ENCODE measurements around the gene TNC. TPM values are rescaled to one million over a fixed set of nuclear protein-coding genes. Genes with fewer than 3 reads are reported as not detected.
"Not testable (repeated sequence)": the region's sequence is repeated elsewhere in the genome, so short reads cannot be mapped to it uniquely, and the experiment has no call there.

Gene TNC
- total RNA-seq, 2 experiments from 2014 or later = 0.03 TPM; not detected in 1

- Mint-ChIP-seq H3K4me1 (peaks cover 23% of the 10 kb centered on the region), H3K27ac (no peak overlapping the region), H3K27me3 (peaks cover 31% of the 10 kb centered on the region)
These were observed 26.7 kb upstream of the TNC start for GRCh38 chr9:115144706-115145105.

GRCh38 chr9:115143689-115144088, 25.7 kb upstream of the TNC start:
- ATAC-seq (ENCODE audit: low read depth) = no peak
- peaks cover 23% of the 10 kb centered on the region for H3K4me1 Mint-ChIP-seq
- no peak for DNase-seq
- H3K27me3 Mint-ChIP-seq = peaks cover 29% of the 10 kb centered on the region
- H3K27ac Mint-ChIP-seq = no peak overlapping the region
- H3K36me3 Mint-ChIP-seq = peaks cover 8% of the 10 kb centered on the region
- peaks cover 3% of the 10 kb centered on the region for H3K9me3 Mint-ChIP-seq
- H3K4me3 Mint-ChIP-seq = no peak overlapping the region
- POLR2A ChIA-PET = no interaction called here

More at GRCh38 chr9:115144706-115145105, 26.7 kb upstream of the TNC start:
- Mint-ChIP-seq H3K4me3 (peak overlapping the region; percentile 25), H3K9me3 (peaks cover 3% of the 10 kb centered on the region), H3K36me3 (peaks cover 8% of the 10 kb centered on the region)
- POLR2A ChIA-PET = no interaction called here
- DNase-seq (no peak), ATAC-seq (ENCODE audit: low read depth) (no peak)

- H3K27ac Mint-ChIP-seq = peak overlapping the region; percentile 73
- peaks cover 23% of the 10 kb centered on the region for H3K4me1 Mint-ChIP-seq
- peaks cover 6% of the 10 kb centered on the region for H3K9me3 Mint-ChIP-seq
- peak; percentile 61 for ATAC-seq (ENCODE audit: low read depth)
- DNase-seq = no peak
- POLR2A ChIA-PET = no interaction called here
- peaks cover 33% of the 10 kb centered on the region for H3K27me3 Mint-ChIP-seq
- peaks cover 8% of the 10 kb centered on the region for H3K36me3 Mint-ChIP-seq
- peak overlapping the region; percentile 58 for H3K4me3 Mint-ChIP-seq
These were observed 24.7 kb upstream of the TNC start for GRCh38 chr9:115142517-115143270.

GRCh38 chr9:115142090-115142489, 24.1 kb upstream of the TNC start:
- Mint-ChIP-seq H3K4me3 (peak overlapping the region; percentile 58), H3K9me3 (peaks cover 6% of the 10 kb centered on the region), H3K36me3 (peaks cover 8% of the 10 kb centered on the region), H3K27me3 (peaks cover 38% of the 10 kb centered on the region), H3K4me1 (peaks cover 23% of the 10 kb centered on the region), H3K27ac (peak overlapping the region; percentile 73)
- DNase-seq (no peak), ATAC-seq (ENCODE audit: low read depth) (peak; percentile 90)
- POLR2A ChIA-PET = no interaction called here

GRCh38 chr9:115141612-115142011, 23.7 kb upstream of the TNC start:
- Mint-ChIP-seq H3K27me3 (peaks cover 43% of the 10 kb centered on the region), H3K27ac (peak overlapping the region; percentile 73), H3K4me1 (peaks cover 23% of the 10 kb centered on the region), H3K4me3 (peak overlapping the region; percentile 3), H3K9me3 (peaks cover 6% of the 10 kb centered on the region), H3K36me3 (peaks cover 9% of the 10 kb centered on the region)
- ATAC-seq (ENCODE audit: low read depth) = no peak
- POLR2A ChIA-PET = no interaction called here
- no peak for DNase-seq

- peaks cover 20% of the 10 kb centered on the region for H3K4me1 Mint-ChIP-seq
- DNase-seq (no peak), ATAC-seq (ENCODE audit: low read depth) (no peak)
- H3K27me3 Mint-ChIP-seq = peaks cover 41% of the 10 kb centered on the region
- H3K36me3 Mint-ChIP-seq = peaks cover 8% of the 10 kb centered on the region
- peaks cover 6% of the 10 kb centered on the region for H3K9me3 Mint-ChIP-seq
- POLR2A ChIA-PET = no interaction called here
- H3K4me3 Mint-ChIP-seq = no peak overlapping the region
- H3K27ac Mint-ChIP-seq = no peak overlapping the region
These were observed 20.2 kb upstream of the TNC start for GRCh38 chr9:115138151-115138550.

GRCh38 chr9:115137526-115137925, 19.6 kb upstream of the TNC start:
- Mint-ChIP-seq H3K4me3 (no peak overlapping the region), H3K27me3 (peaks cover 36% of the 10 kb centered on the region), H3K9me3 (peaks cover 6% of the 10 kb centered on the region), H3K36me3 (peaks cover 8% of the 10 kb centered on the region), H3K4me1 (peaks cover 15% of the 10 kb centered on the region), H3K27ac (no peak overlapping the region)
- DNase-seq (no peak), ATAC-seq (ENCODE audit: low read depth) (no peak)
- POLR2A ChIA-PET = no interaction called here

- Mint-ChIP-seq H3K27me3 (peaks cover 40% of the 10 kb centered on the region), H3K4me1 (peaks cover under 1% of the 10 kb centered on the region), H3K9me3 (peaks cover 3% of the 10 kb centered on the region), H3K36me3 (peaks cover 3% of the 10 kb centered on the region), H3K27ac (no peak overlapping the region), H3K4me3 (no peak overlapping the region)
- ATAC-seq (ENCODE audit: low read depth) (no peak), DNase-seq (no peak)
- POLR2A ChIA-PET = no interaction called here
These were observed 18.1 kb upstream of the TNC start for GRCh38 chr9:115135821-115136778.

GRCh38 chr9:115134941-115135340, 17.0 kb upstream of the TNC start:
- DNase-seq = no peak
- no peak overlapping the region for H3K27ac Mint-ChIP-seq
- no peaks in the 10 kb centered on the region for H3K4me1 Mint-ChIP-seq
- peaks cover 3% of the 10 kb centered on the region for H3K9me3 Mint-ChIP-seq
- ATAC-seq (ENCODE audit: low read depth) = no peak
- POLR2A ChIA-PET = no interaction called here
- H3K27me3 Mint-ChIP-seq = peaks cover 32% of the 10 kb centered on the region
- peaks cover 2% of the 10 kb centered on the region for H3K36me3 Mint-ChIP-seq
- no peak overlapping the region for H3K4me3 Mint-ChIP-seq

GRCh38 chr9:115133649-115134048, 15.7 kb upstream of the TNC start:
- Mint-ChIP-seq H3K4me3 (no peak overlapping the region), H3K27ac (no peak overlapping the region), H3K27me3 (peaks cover 37% of the 10 kb centered on the region), H3K36me3 (peaks cover 2% of the 10 kb centered on the region), H3K4me1 (no peaks in the 10 kb centered on the region), H3K9me3 (peaks cover 4% of the 10 kb centered on the region)
- POLR2A ChIA-PET = no interaction called here
- no peak for DNase-seq
- ATAC-seq (ENCODE audit: low read depth) = no peak

GRCh38 chr9:115132648-115133047, 14.7 kb upstream of the TNC start:
- Mint-ChIP-seq H3K9me3 (peaks cover 1% of the 10 kb centered on the region), H3K36me3 (peaks cover 2% of the 10 kb centered on the region), H3K27me3 (peaks cover 31% of the 10 kb centered on the region), H3K4me1 (no peaks in the 10 kb centered on the region), H3K4me3 (no peak overlapping the region), H3K27ac (no peak overlapping the region)
- no peak for ATAC-seq (ENCODE audit: low read depth)
- POLR2A ChIA-PET = no interaction called here
- no peak for DNase-seq

GRCh38 chr9:115130176-115130575, 12.2 kb upstream of the TNC start:
- no peak for ATAC-seq (ENCODE audit: low read depth)
- DNase-seq = no peak
- POLR2A ChIA-PET = no interaction called here
- Mint-ChIP-seq H3K9me3 (peaks cover 1% of the 10 kb centered on the region), H3K4me3 (no peak overlapping the region), H3K27me3 (peaks cover 20% of the 10 kb centered on the region), H3K4me1 (no peaks in the 10 kb centered on the region), H3K36me3 (no peaks in the 10 kb centered on the region), H3K27ac (no peak overlapping the region)

- H3K36me3 Mint-ChIP-seq; DNase-seq; POLR2A ChIA-PET; H3K27ac Mint-ChIP-seq; H3K4me1 Mint-ChIP-seq; ATAC-seq (ENCODE audit: low read depth); H3K9me3 Mint-ChIP-seq; H3K4me3 Mint-ChIP-seq: not testable (repeated sequence)
- H3K27me3 Mint-ChIP-seq = peaks cover 22% of the 10 kb centered on the region
These were observed 10.8 kb upstream of the TNC start for GRCh38 chr9:115128726-115129125.
